Suppressor macrophage (primary cell): Measurements from ENCODE around the gene C1orf53.
A peak's percentile ranks its signal among the peaks of the same experiment; 100 is the strongest.
"Not testable (repeated sequence)": the region's sequence is repeated elsewhere in the genome, so short reads cannot be mapped to it uniquely, and the experiment has no call there.

Experiments used
- DNase-seq, 4 experiments: peaks; one replicate each; pipeline ENCODE4 v3.0.0-alpha.2; 2020 to 2022

C1orf53 gene

GRCh38 chr1:197922070-197922390 lies 19.6 kb downstream of the C1orf53 start:
- no peak for DNase-seq

- DNase-seq, result no peak
These were observed 20.6 kb downstream of the C1orf53 start for GRCh38 chr1:197923038-197923437.

GRCh38 chr1:197924516-197925123 lies 22.2 kb downstream of the C1orf53 start:
- DNase-seq, result peak; percentile 60 to 72 (median 67)

- no peak for DNase-seq
These were observed 25.7 kb downstream of the C1orf53 start for GRCh38 chr1:197927908-197928665.

- peak in 1 of 4 experiments; percentile 26 for DNase-seq
These were observed 26.5 kb downstream of the C1orf53 start for GRCh38 chr1:197928849-197929336.

- no peak for DNase-seq
These were observed 30.6 kb downstream of the C1orf53 start for GRCh38 chr1:197933016-197933415.

- no peak for DNase-seq
These were observed 31.2 kb downstream of the C1orf53 start for GRCh38 chr1:197933647-197934046.

GRCh38 chr1:197937381-197937780 lies 35.0 kb downstream of the C1orf53 start:
- no peak for DNase-seq

- no peak for DNase-seq
These were observed 35.5 kb downstream of the C1orf53 start for GRCh38 chr1:197937892-197938291.

GRCh38 chr1:197939159-197939980 lies 36.9 kb downstream of the C1orf53 start:
- DNase-seq, result not testable (repeated sequence)

GRCh38 chr1:197942042-197942441 lies 39.6 kb downstream of the C1orf53 start:
- no peak for DNase-seq

GRCh38 chr1:197944485-197944884 lies 42.1 kb downstream of the C1orf53 start:
- no peak for DNase-seq

- no peak for DNase-seq
These were observed 46.8 kb downstream of the C1orf53 start for GRCh38 chr1:197948926-197949899.

GRCh38 chr1:197951089-197951488 lies 48.7 kb downstream of the C1orf53 start:
- no peak for DNase-seq

GRCh38 chr1:197951617-197952175 lies 49.3 kb downstream of the C1orf53 start:
- no peak for DNase-seq

- DNase-seq, result not testable (repeated sequence)
These were observed 51.0 kb downstream of the C1orf53 start for GRCh38 chr1:197953472-197953871.

GRCh38 chr1:197954718-197955418 lies 52.4 kb downstream of the C1orf53 start:
- DNase-seq, result no peak

- no peak for DNase-seq
These were observed 53.3 kb downstream of the C1orf53 start for GRCh38 chr1:197955486-197956394.
